Measurements from ENCODE around the gene PROSER3. TPM values are rescaled to one million over a fixed set of nuclear protein-coding genes. Genes with fewer than 3 reads are reported as not detected.

The PROSER3 gene
- polyA plus RNA-seq, 1 donor from 2014 or later: 1.2 TPM

DNA sequence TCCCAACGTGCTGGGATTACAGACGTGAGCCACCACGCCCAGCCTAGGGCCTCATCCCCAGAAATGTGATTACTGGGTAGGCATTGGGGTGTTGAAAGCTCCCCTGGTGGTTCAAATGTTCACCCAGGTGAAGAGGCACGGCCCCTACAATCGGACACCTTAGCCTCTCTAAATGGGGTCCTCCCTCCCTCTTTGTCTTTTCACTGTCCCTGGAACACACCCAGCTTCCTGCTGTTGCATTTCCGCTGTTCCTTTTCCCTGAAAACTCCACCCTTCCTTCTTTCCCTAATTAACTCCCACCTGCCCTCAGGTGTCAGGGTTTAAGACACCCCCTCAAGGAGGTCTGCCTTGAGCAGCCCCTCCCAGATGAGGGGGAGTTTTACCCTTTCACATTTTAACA lies 58.3 kb downstream of the PROSER3 start:
- Histone ChIP-seq H3K27ac (ENCODE audit: low read length) (no peak overlapping the region), H3K4me3 (ENCODE audit: low read length) (no peak overlapping the region), H3K9me3 (ENCODE audit: low read length) (no peaks in the 10 kb centered on the region), H4K20me1 (ENCODE audit: insufficient read depth) (no peaks in the 10 kb centered on the region), H2AFZ (ENCODE audit: low read depth, low read length) (no peak overlapping the region), H3F3A (ENCODE audit: insufficient read depth, low read length, poor library complexity, severe bottlenecking) (no peaks in the 10 kb centered on the region), H3K27me3 (ENCODE audit: insufficient read depth, low read depth, low read length) (no peaks in the 10 kb centered on the region), H3K9ac (ENCODE audit: low read length) (no peak overlapping the region), H3K36me3 (ENCODE audit: insufficient read depth, low read length) (no peaks in the 10 kb centered on the region), H3K79me2 (replicated peaks; ENCODE audit: insufficient read depth, low read length) (no peaks in the 10 kb centered on the region), H3K9me2 (ENCODE audit: insufficient read depth, low read length) (no peaks in the 10 kb centered on the region), H3K4me2 (ENCODE audit: low read length) (no peak overlapping the region)
- no peak for TF ChIP-seq POLR2AphosphoS5 (IDR thresholded peaks at IDR 0.05)
- no peak for TF ChIP-seq EP300 (conservative IDR thresholded peaks at IDR 0.05; ENCODE audit: poor library complexity, severe bottlenecking)
- TF ChIP-seq CTCF (IDR thresholded peaks at IDR 0.05; ENCODE audit: poor library complexity, severe bottlenecking): no peak
- no peak for TF ChIP-seq TAF1 (IDR thresholded peaks at IDR 0.05; ENCODE audit: low read depth)
- TF ChIP-seq RAD21 (conservative IDR thresholded peaks at IDR 0.05): no peak
- TF ChIP-seq EZH2 (IDR thresholded peaks at IDR 0.05; ENCODE audit: borderline replicate concordance, insufficient read depth, low read length, poor library complexity, severe bottlenecking): no peak
- no peak for TF ChIP-seq SMC3 (conservative IDR thresholded peaks at IDR 0.05; ENCODE audit: poor library complexity)
- TF ChIP-seq, protein P1, sequence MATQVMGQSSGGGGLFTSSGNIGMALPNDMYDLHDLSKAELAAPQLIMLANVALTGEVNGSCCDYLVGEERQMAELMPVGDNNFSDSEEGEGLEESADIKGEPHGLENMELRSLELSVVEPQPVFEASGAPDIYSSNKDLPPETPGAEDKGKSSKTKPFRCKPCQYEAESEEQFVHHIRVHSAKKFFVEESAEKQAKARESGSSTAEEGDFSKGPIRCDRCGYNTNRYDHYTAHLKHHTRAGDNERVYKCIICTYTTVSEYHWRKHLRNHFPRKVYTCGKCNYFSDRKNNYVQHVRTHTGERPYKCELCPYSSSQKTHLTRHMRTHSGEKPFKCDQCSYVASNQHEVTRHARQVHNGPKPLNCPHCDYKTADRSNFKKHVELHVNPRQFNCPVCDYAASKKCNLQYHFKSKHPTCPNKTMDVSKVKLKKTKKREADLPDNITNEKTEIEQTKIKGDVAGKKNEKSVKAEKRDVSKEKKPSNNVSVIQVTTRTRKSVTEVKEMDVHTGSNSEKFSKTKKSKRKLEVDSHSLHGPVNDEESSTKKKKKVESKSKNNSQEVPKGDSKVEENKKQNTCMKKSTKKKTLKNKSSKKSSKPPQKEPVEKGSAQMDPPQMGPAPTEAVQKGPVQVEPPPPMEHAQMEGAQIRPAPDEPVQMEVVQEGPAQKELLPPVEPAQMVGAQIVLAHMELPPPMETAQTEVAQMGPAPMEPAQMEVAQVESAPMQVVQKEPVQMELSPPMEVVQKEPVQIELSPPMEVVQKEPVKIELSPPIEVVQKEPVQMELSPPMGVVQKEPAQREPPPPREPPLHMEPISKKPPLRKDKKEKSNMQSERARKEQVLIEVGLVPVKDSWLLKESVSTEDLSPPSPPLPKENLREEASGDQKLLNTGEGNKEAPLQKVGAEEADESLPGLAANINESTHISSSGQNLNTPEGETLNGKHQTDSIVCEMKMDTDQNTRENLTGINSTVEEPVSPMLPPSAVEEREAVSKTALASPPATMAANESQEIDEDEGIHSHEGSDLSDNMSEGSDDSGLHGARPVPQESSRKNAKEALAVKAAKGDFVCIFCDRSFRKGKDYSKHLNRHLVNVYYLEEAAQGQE (IDR thresholded peaks at IDR 0.05; ENCODE audit: borderline replicate concordance): no peak
- TF ChIP-seq MXI1 (conservative IDR thresholded peaks at IDR 0.05; ENCODE audit: poor library complexity, severe bottlenecking): no peak

DNA sequence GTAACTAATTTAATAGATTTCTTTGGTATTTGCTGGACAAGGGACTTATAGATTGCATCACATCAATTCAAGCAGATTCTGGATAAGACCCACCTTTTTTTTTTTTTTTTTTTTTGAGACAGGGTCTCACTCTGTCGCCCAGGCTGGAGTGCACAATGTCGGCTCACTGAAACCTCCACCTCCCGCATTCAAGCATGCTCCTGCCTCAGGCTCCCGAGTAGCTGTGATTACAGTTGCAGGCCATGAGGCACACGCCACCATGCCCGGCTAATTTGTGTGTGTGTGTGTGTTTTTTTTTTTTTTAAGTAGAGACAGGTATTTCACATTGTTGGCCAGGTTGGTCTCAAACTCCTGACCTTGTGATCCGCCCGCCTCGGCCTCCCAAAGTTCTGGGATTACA lies 58.9 kb downstream of the PROSER3 start:
- Histone ChIP-seq H3K9ac (ENCODE audit: low read length) (no peak overlapping the region), H3K4me3 (ENCODE audit: low read length) (no peak overlapping the region), H3K36me3 (ENCODE audit: insufficient read depth, low read length) (no peaks in the 10 kb centered on the region), H3K27ac (ENCODE audit: low read length) (no peak overlapping the region), H3K27me3 (ENCODE audit: insufficient read depth, low read depth, low read length) (no peaks in the 10 kb centered on the region), H3K9me2 (ENCODE audit: insufficient read depth, low read length) (no peaks in the 10 kb centered on the region), H3K79me2 (replicated peaks; ENCODE audit: insufficient read depth, low read length) (no peaks in the 10 kb centered on the region), H2AFZ (ENCODE audit: low read depth, low read length) (no peak overlapping the region), H3K9me3 (ENCODE audit: low read length) (no peaks in the 10 kb centered on the region), H3F3A (ENCODE audit: insufficient read depth, low read length, poor library complexity, severe bottlenecking) (no peaks in the 10 kb centered on the region), H3K4me2 (ENCODE audit: low read length) (no peak overlapping the region), H4K20me1 (ENCODE audit: insufficient read depth) (no peaks in the 10 kb centered on the region)
- TF ChIP-seq EP300 (conservative IDR thresholded peaks at IDR 0.05; ENCODE audit: poor library complexity, severe bottlenecking) (no peak), POLR2AphosphoS5 (IDR thresholded peaks at IDR 0.05) (no peak), RAD21 (conservative IDR thresholded peaks at IDR 0.05) (no peak), MXI1 (conservative IDR thresholded peaks at IDR 0.05; ENCODE audit: poor library complexity, severe bottlenecking) (no peak), SMC3 (conservative IDR thresholded peaks at IDR 0.05; ENCODE audit: poor library complexity) (no peak), CTCF (IDR thresholded peaks at IDR 0.05; ENCODE audit: poor library complexity, severe bottlenecking) (no peak), EZH2 (IDR thresholded peaks at IDR 0.05; ENCODE audit: borderline replicate concordance, insufficient read depth, low read length, poor library complexity, severe bottlenecking) (no peak), TAF1 (IDR thresholded peaks at IDR 0.05; ENCODE audit: low read depth) (no peak)
- TF ChIP-seq, protein P1 (IDR thresholded peaks at IDR 0.05; ENCODE audit: borderline replicate concordance): no peak
